Measurements from ENCODE around the gene CDK5.

DNA sequence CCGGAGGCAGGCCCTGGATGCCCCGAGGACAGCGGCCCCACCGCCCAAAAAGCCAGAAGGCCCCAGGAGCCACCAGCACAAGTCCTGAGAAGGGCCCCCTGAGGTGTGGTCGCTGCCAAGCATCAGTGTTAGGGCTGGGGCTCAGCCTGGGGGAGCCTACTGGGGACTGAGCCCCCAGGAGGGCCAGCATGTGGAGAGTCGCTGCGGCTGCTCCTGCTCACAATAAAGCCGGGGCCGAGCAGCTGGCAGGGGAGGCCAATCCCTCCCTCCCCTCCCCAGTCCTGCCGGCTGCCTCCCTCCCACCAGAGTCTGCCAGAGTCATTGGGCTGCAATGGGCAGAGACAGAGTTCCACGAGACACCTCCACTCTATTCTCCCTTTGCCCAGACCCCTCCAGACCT is 12.4 kb downstream of the CDK5 start:
- TF ChIP-seq, protein P1, sequence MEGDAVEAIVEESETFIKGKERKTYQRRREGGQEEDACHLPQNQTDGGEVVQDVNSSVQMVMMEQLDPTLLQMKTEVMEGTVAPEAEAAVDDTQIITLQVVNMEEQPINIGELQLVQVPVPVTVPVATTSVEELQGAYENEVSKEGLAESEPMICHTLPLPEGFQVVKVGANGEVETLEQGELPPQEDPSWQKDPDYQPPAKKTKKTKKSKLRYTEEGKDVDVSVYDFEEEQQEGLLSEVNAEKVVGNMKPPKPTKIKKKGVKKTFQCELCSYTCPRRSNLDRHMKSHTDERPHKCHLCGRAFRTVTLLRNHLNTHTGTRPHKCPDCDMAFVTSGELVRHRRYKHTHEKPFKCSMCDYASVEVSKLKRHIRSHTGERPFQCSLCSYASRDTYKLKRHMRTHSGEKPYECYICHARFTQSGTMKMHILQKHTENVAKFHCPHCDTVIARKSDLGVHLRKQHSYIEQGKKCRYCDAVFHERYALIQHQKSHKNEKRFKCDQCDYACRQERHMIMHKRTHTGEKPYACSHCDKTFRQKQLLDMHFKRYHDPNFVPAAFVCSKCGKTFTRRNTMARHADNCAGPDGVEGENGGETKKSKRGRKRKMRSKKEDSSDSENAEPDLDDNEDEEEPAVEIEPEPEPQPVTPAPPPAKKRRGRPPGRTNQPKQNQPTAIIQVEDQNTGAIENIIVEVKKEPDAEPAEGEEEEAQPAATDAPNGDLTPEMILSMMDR (IDR thresholded peaks at IDR 0.05 in 2 of 3, conservative IDR thresholded peaks at IDR 0.05 in 1 of 3; ENCODE audit: borderline replicate concordance in 1 of 3, insufficient read depth in 1 of 3, low read depth in 2 of 3, low read length in 2 of 3), result no peak
- TF ChIP-seq, protein P2, sequence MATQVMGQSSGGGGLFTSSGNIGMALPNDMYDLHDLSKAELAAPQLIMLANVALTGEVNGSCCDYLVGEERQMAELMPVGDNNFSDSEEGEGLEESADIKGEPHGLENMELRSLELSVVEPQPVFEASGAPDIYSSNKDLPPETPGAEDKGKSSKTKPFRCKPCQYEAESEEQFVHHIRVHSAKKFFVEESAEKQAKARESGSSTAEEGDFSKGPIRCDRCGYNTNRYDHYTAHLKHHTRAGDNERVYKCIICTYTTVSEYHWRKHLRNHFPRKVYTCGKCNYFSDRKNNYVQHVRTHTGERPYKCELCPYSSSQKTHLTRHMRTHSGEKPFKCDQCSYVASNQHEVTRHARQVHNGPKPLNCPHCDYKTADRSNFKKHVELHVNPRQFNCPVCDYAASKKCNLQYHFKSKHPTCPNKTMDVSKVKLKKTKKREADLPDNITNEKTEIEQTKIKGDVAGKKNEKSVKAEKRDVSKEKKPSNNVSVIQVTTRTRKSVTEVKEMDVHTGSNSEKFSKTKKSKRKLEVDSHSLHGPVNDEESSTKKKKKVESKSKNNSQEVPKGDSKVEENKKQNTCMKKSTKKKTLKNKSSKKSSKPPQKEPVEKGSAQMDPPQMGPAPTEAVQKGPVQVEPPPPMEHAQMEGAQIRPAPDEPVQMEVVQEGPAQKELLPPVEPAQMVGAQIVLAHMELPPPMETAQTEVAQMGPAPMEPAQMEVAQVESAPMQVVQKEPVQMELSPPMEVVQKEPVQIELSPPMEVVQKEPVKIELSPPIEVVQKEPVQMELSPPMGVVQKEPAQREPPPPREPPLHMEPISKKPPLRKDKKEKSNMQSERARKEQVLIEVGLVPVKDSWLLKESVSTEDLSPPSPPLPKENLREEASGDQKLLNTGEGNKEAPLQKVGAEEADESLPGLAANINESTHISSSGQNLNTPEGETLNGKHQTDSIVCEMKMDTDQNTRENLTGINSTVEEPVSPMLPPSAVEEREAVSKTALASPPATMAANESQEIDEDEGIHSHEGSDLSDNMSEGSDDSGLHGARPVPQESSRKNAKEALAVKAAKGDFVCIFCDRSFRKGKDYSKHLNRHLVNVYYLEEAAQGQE (IDR thresholded peaks at IDR 0.05; ENCODE audit: low read depth), result no peak
- TF ChIP-seq EZH2phosphoT487 (IDR thresholded peaks at IDR 0.05; ENCODE audit: borderline replicate concordance), result no peak
- TF ChIP-seq POLR2A (IDR thresholded peaks at IDR 0.05; ENCODE audit: borderline replicate concordance, extremely low read depth, insufficient read depth, insufficient read length), result no peak
- TF ChIP-seq ZNF274 (IDR thresholded peaks at IDR 0.05; ENCODE audit: low read depth, low read length), result no peak
- no peak for TF ChIP-seq RAD21 (IDR thresholded peaks at IDR 0.05; ENCODE audit: low read depth)
- TF ChIP-seq JUND (IDR thresholded peaks at IDR 0.05), result no peak
- TF ChIP-seq, protein P3, sequence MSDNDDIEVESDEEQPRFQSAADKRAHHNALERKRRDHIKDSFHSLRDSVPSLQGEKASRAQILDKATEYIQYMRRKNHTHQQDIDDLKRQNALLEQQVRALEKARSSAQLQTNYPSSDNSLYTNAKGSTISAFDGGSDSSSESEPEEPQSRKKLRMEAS (IDR thresholded peaks at IDR 0.05), result no peak
- TF ChIP-seq POLR2AphosphoS5 (IDR thresholded peaks at IDR 0.05; ENCODE audit: low read depth, low read length), result no peak
- TF ChIP-seq EGR1 (IDR thresholded peaks at IDR 0.05; ENCODE audit: low read depth), result no peak
- TF ChIP-seq, protein P4, sequence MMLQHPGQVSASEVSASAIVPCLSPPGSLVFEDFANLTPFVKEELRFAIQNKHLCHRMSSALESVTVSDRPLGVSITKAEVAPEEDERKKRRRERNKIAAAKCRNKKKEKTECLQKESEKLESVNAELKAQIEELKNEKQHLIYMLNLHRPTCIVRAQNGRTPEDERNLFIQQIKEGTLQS (IDR thresholded peaks at IDR 0.05), result no peak
- no peak for TF ChIP-seq TCF7L2 (IDR thresholded peaks at IDR 0.05; ENCODE audit: borderline replicate concordance, extremely low read depth, insufficient read depth, insufficient read length)
- TF ChIP-seq CBX3 (IDR thresholded peaks at IDR 0.05; ENCODE audit: low read depth), result no peak

Data from HCT116 (cell line).